ENCODE measurements around the gene STK32A.

Gene STK32A

GRCh38 chr5:147223343-147223742 lies 11.5 kb upstream of the STK32A start:
- no peaks in the 10 kb centered on the region for H4K20me1 ChIP-seq (ENCODE audit: insufficient read depth, low read length)
- H3K79me2 ChIP-seq (ENCODE audit: insufficient read depth, low read length) = no peaks in the 10 kb centered on the region
- no peaks in the 10 kb centered on the region for H3K4me1 ChIP-seq (ENCODE audit: insufficient read depth, low read length)
- H3K27ac ChIP-seq (ENCODE audit: low read length) = no peak overlapping the region
- H3K9me3 ChIP-seq (ENCODE audit: insufficient read depth, low read length, severe bottlenecking) = no peaks in the 10 kb centered on the region
- no peak overlapping the region for H2AFZ ChIP-seq (ENCODE audit: low read depth, low read length)
- DNase-seq (no peak), ATAC-seq (ENCODE audit: insufficient read depth, low read depth) (no peak)
- no peaks in the 10 kb centered on the region for H3K27me3 ChIP-seq (ENCODE audit: insufficient read depth, low read length, poor library complexity)
- no peak overlapping the region for H3K4me2 ChIP-seq (ENCODE audit: insufficient read depth, low read length)
- TF ChIP-seq EZH2 (IDR thresholded peaks at IDR 0.05; ENCODE audit: borderline replicate concordance, low read depth, low read length, severe bottlenecking) = no peak
- no peak for TF ChIP-seq CTCF (IDR thresholded peaks at IDR 0.05; ENCODE audit: borderline replicate concordance, extremely low read depth, low read length, poor library complexity, severe bottlenecking)
- no peaks in the 10 kb centered on the region for H3K36me3 ChIP-seq (ENCODE audit: insufficient read depth, low read length)
- H3K4me3 ChIP-seq (ENCODE audit: low read depth in 1 of 2, low read length in 2 of 2) = no peak overlapping the region
- H3K9ac ChIP-seq (ENCODE audit: low read depth, low read length) = no peak overlapping the region

- H3K4me2 ChIP-seq (ENCODE audit: insufficient read depth, low read length) = no peak overlapping the region
- H2AFZ ChIP-seq (ENCODE audit: low read depth, low read length) = no peak overlapping the region
- no peaks in the 10 kb centered on the region for H3K27me3 ChIP-seq (ENCODE audit: insufficient read depth, low read length, poor library complexity)
- no peaks in the 10 kb centered on the region for H3K4me1 ChIP-seq (ENCODE audit: insufficient read depth, low read length)
- H3K27ac ChIP-seq (ENCODE audit: low read length) = no peak overlapping the region
- ATAC-seq (ENCODE audit: insufficient read depth, low read depth) (no peak), DNase-seq (no peak)
- no peak overlapping the region for H3K4me3 ChIP-seq (ENCODE audit: low read depth in 1 of 2, low read length in 2 of 2)
- no peaks in the 10 kb centered on the region for H3K79me2 ChIP-seq (ENCODE audit: insufficient read depth, low read length)
- H3K9ac ChIP-seq (ENCODE audit: low read depth, low read length) = no peak overlapping the region
- TF ChIP-seq EZH2 (IDR thresholded peaks at IDR 0.05; ENCODE audit: borderline replicate concordance, low read depth, low read length, severe bottlenecking) (no peak), CTCF (IDR thresholded peaks at IDR 0.05; ENCODE audit: borderline replicate concordance, extremely low read depth, low read length, poor library complexity, severe bottlenecking) (peak; percentile 32)
- no peaks in the 10 kb centered on the region for H3K36me3 ChIP-seq (ENCODE audit: insufficient read depth, low read length)
- H4K20me1 ChIP-seq (ENCODE audit: insufficient read depth, low read length) = no peaks in the 10 kb centered on the region
- no peaks in the 10 kb centered on the region for H3K9me3 ChIP-seq (ENCODE audit: insufficient read depth, low read length, severe bottlenecking)
These were observed 10.7 kb upstream of the STK32A start for GRCh38 chr5:147223948-147224791.

GRCh38 chr5:147225938-147226337 lies 8.9 kb upstream of the STK32A start:
- Histone ChIP-seq H3K27me3 (ENCODE audit: insufficient read depth, low read length, poor library complexity) (no peaks in the 10 kb centered on the region), H3K4me2 (ENCODE audit: insufficient read depth, low read length) (no peak overlapping the region), H3K9me3 (ENCODE audit: insufficient read depth, low read length, severe bottlenecking) (no peaks in the 10 kb centered on the region), H3K4me1 (ENCODE audit: insufficient read depth, low read length) (no peaks in the 10 kb centered on the region), H2AFZ (ENCODE audit: low read depth, low read length) (no peak overlapping the region), H3K79me2 (ENCODE audit: insufficient read depth, low read length) (no peaks in the 10 kb centered on the region), H3K27ac (ENCODE audit: low read length) (no peak overlapping the region), H3K9ac (ENCODE audit: low read depth, low read length) (no peak overlapping the region), H3K4me3 (ENCODE audit: low read depth in 1 of 2, low read length in 2 of 2) (no peak overlapping the region), H3K36me3 (ENCODE audit: insufficient read depth, low read length) (no peaks in the 10 kb centered on the region), H4K20me1 (ENCODE audit: insufficient read depth, low read length) (no peaks in the 10 kb centered on the region)
- DNase-seq = no peak
- no peak for TF ChIP-seq EZH2 (IDR thresholded peaks at IDR 0.05; ENCODE audit: borderline replicate concordance, low read depth, low read length, severe bottlenecking)
- no peak for TF ChIP-seq CTCF (IDR thresholded peaks at IDR 0.05; ENCODE audit: borderline replicate concordance, extremely low read depth, low read length, poor library complexity, severe bottlenecking)
- no peak for ATAC-seq (ENCODE audit: insufficient read depth, low read depth)

All from DND-41 (cell line).